Muscle layer of colon (tissue), 2 donors: ENCODE results near the gene SCMH1.

ENCODE experiments used
- H3K27ac ChIP-seq: one replicate; pipeline ENCODE4 v1.7.0; 2013; ENCODE audit warnings: low read depth, mild to moderate bottlenecking, low read length, moderate library complexity
- H3K27me3 ChIP-seq, 2 donors: one replicate each; pipeline ENCODE4 v1.7.0; 2013; ENCODE audit warnings: low read length in 2 of 2, mild to moderate bottlenecking in 2 of 2; ENCODE audit not compliant: insufficient read depth in 2 of 2, control insufficient read depth in 1 of 2
- H3K36me3 ChIP-seq: one replicate; pipeline ENCODE4 v1.7.0; 2013; ENCODE audit warnings: mild to moderate bottlenecking, low read length; ENCODE audit not compliant: insufficient read depth
- H3K4me1 ChIP-seq: one replicate; pipeline ENCODE4 v1.7.0; 2013; ENCODE audit warnings: mild to moderate bottlenecking, low read length; ENCODE audit not compliant: insufficient read depth
- H3K4me3 ChIP-seq, 2 donors: one replicate each; pipeline ENCODE4 v1.7.0; 2013; ENCODE audit warnings: low read length in 2 of 2, low read depth in 1 of 2, mild to moderate bottlenecking in 1 of 2, moderate library complexity in 1 of 2
- H3K9ac ChIP-seq: one replicate; pipeline ENCODE4 v1.7.0; 2013; ENCODE audit warnings: low read length
- H3K9me3 ChIP-seq: one replicate; pipeline ENCODE4 v1.7.0; 2013; ENCODE audit warnings: mild to moderate bottlenecking, low read length
- donor health status: abdominal sarcoma.
- donor health status: Adenocarcinoma of cecum.

SCMH1 gene

GRCh38 chr1:41078616-41079015, 163.5 kb downstream of the SCMH1 start:
- no peak overlapping the region for H3K9ac ChIP-seq
- H3K4me1 ChIP-seq: no peaks in the 10 kb centered on the region
- no peak overlapping the region for H3K27ac ChIP-seq
- no peak overlapping the region for H3K4me3 ChIP-seq
- H3K36me3 ChIP-seq: no peaks in the 10 kb centered on the region
- no peaks in the 10 kb centered on the region for H3K9me3 ChIP-seq
- no peaks in the 10 kb centered on the region for H3K27me3 ChIP-seq

- no peaks in the 10 kb centered on the region for H3K4me1 ChIP-seq
- no peak overlapping the region for H3K9ac ChIP-seq
- H3K27me3 ChIP-seq: no peaks in the 10 kb centered on the region
- H3K27ac ChIP-seq: no peak overlapping the region
- H3K9me3 ChIP-seq: no peaks in the 10 kb centered on the region
- H3K36me3 ChIP-seq: no peaks in the 10 kb centered on the region
- no peak overlapping the region for H3K4me3 ChIP-seq
Measured at GRCh38 chr1:41078193-41078592, 163.9 kb downstream of the SCMH1 start.

- Histone ChIP-seq H3K4me3 (no peak overlapping the region), H3K4me1 (no peaks in the 10 kb centered on the region), H3K9me3 (no peaks in the 10 kb centered on the region), H3K9ac (no peak overlapping the region), H3K27ac (no peak overlapping the region), H3K27me3 (no peaks in the 10 kb centered on the region), H3K36me3 (peaks cover 20% of the 10 kb centered on the region)
Measured at GRCh38 chr1:41073971-41074370, 168.1 kb downstream of the SCMH1 start.

- Histone ChIP-seq H3K9ac (no peak overlapping the region), H3K27me3 (no peaks in the 10 kb centered on the region), H3K4me1 (no peaks in the 10 kb centered on the region), H3K4me3 (no peak overlapping the region), H3K36me3 (peaks cover 25% of the 10 kb centered on the region), H3K27ac (no peak overlapping the region), H3K9me3 (no peaks in the 10 kb centered on the region)
Measured at GRCh38 chr1:41072051-41072450, 170.1 kb downstream of the SCMH1 start.

- Histone ChIP-seq H3K27me3 (no peaks in the 10 kb centered on the region), H3K36me3 (peaks cover 20% of the 10 kb centered on the region), H3K27ac (no peak overlapping the region), H3K9ac (no peak overlapping the region), H3K4me1 (no peaks in the 10 kb centered on the region), H3K9me3 (no peaks in the 10 kb centered on the region), H3K4me3 (no peak overlapping the region)
Measured at GRCh38 chr1:41056907-41057306, 185.2 kb downstream of the SCMH1 start.

- no peak overlapping the region for H3K9ac ChIP-seq
- no peak overlapping the region for H3K4me3 ChIP-seq
- H3K4me1 ChIP-seq: no peaks in the 10 kb centered on the region
- H3K27ac ChIP-seq: no peak overlapping the region
- H3K9me3 ChIP-seq: no peaks in the 10 kb centered on the region
- no peaks in the 10 kb centered on the region for H3K27me3 ChIP-seq
- H3K36me3 ChIP-seq: peaks cover 19% of the 10 kb centered on the region
Measured at GRCh38 chr1:41053316-41053715, 188.8 kb downstream of the SCMH1 start.

GRCh38 chr1:41051022-41051421, 191.1 kb downstream of the SCMH1 start:
- no peak overlapping the region for H3K4me3 ChIP-seq
- no peaks in the 10 kb centered on the region for H3K9me3 ChIP-seq
- H3K4me1 ChIP-seq: no peaks in the 10 kb centered on the region
- no peak overlapping the region for H3K27ac ChIP-seq
- H3K36me3 ChIP-seq: peaks cover 32% of the 10 kb centered on the region
- H3K27me3 ChIP-seq: no peaks in the 10 kb centered on the region
- H3K9ac ChIP-seq: no peak overlapping the region

GRCh38 chr1:41048540-41048939, 193.6 kb downstream of the SCMH1 start:
- H3K9me3 ChIP-seq: no peaks in the 10 kb centered on the region
- H3K27me3 ChIP-seq: no peaks in the 10 kb centered on the region
- H3K4me1 ChIP-seq: no peaks in the 10 kb centered on the region
- no peak overlapping the region for H3K9ac ChIP-seq
- no peak overlapping the region for H3K4me3 ChIP-seq
- H3K27ac ChIP-seq: no peak overlapping the region
- H3K36me3 ChIP-seq: peaks cover 47% of the 10 kb centered on the region

- Histone ChIP-seq H3K4me3 (no peak overlapping the region), H3K27me3 (no peaks in the 10 kb centered on the region), H3K9ac (no peak overlapping the region), H3K9me3 (no peaks in the 10 kb centered on the region), H3K4me1 (no peaks in the 10 kb centered on the region), H3K36me3 (peaks cover 37% of the 10 kb centered on the region), H3K27ac (no peak overlapping the region)
Measured at GRCh38 chr1:41046347-41046775, 195.7 kb downstream of the SCMH1 start.

- H3K9me3 ChIP-seq: no peaks in the 10 kb centered on the region
- no peak overlapping the region for H3K4me3 ChIP-seq
- no peaks in the 10 kb centered on the region for H3K27me3 ChIP-seq
- no peaks in the 10 kb centered on the region for H3K4me1 ChIP-seq
- no peak overlapping the region for H3K9ac ChIP-seq
- H3K27ac ChIP-seq: no peak overlapping the region
- peaks cover 37% of the 10 kb centered on the region for H3K36me3 ChIP-seq
Measured at GRCh38 chr1:41045740-41046139, 196.4 kb downstream of the SCMH1 start.

GRCh38 chr1:41044187-41044586, 197.9 kb downstream of the SCMH1 start:
- peaks cover 37% of the 10 kb centered on the region for H3K36me3 ChIP-seq
- H3K9me3 ChIP-seq: no peaks in the 10 kb centered on the region
- H3K27me3 ChIP-seq: no peaks in the 10 kb centered on the region
- H3K9ac ChIP-seq: no peak overlapping the region
- no peak overlapping the region for H3K27ac ChIP-seq
- no peaks in the 10 kb centered on the region for H3K4me1 ChIP-seq
- H3K4me3 ChIP-seq: no peak overlapping the region

GRCh38 chr1:41041614-41042270, 200.4 kb downstream of the SCMH1 start:
- peaks cover 38% of the 10 kb centered on the region for H3K36me3 ChIP-seq
- H3K4me3 ChIP-seq: no peak overlapping the region
- H3K4me1 ChIP-seq: no peaks in the 10 kb centered on the region
- H3K9ac ChIP-seq: no peak overlapping the region
- H3K27me3 ChIP-seq: no peaks in the 10 kb centered on the region
- H3K9me3 ChIP-seq: no peaks in the 10 kb centered on the region
- H3K27ac ChIP-seq: no peak overlapping the region
